Panc1 (cell line): Measurements from ENCODE around the gene UQCR11. TPM values are rescaled to one million over a fixed set of nuclear protein-coding genes. Genes with fewer than 3 reads are reported as not detected.
A peak's percentile ranks its signal among the peaks of the same experiment; 100 is the strongest.

Source experiments
- ATAC-seq: fragments of 200-7000 bp; cut with Tn5 transposase; 2 replicates; pipeline ENCODE4 v1.9.1; 2020; ENCODE audit warnings: mild to moderate bottlenecking, moderate library complexity
- BruUV-seq: library from RNA; stranded (reverse); fragments of 400-500 nt; replicated peaks from 2 replicates; lab custom pipeline; 2021; lab: Mats Ljungman, UMichigan
- CTCF ChIA-PET: fragments of 300-600 bp; sonication (Branson Sonifier 250); formaldehyde crosslinking; loops from one replicate; lab custom pipeline; 2022; ENCODE audit warnings: antibody characterized with exemption; lab: Charles Lee
- POLR2A ChIA-PET: fragments of 300-600 bp; sonication (Branson Sonifier 250); formaldehyde crosslinking; loops from one replicate; lab custom pipeline; 2022; ENCODE audit warnings: antibody characterized with exemption; lab: Charles Lee
- DNase-seq: peaks from one replicate; pipeline ENCODE4 v3.0.0-alpha.2; 2010; ENCODE audit warnings: low read depth, low spot score
- H3K27ac ChIP-seq: 2 replicates; pipeline ENCODE4 v1.5.1; 2011; ENCODE audit warnings: mild to moderate bottlenecking, low read length, inconsistent platforms
- H3K27me3 ChIP-seq: fragments of 200-500 bp; sonication (Bioruptor generic); 2 replicates; pipeline ENCODE4 v1.6.0; 2014; ENCODE audit warnings: low read length, inconsistent platforms; ENCODE audit not compliant: control insufficient read depth, insufficient read depth
- H3K36me3 ChIP-seq: fragments of 200-500 bp; sonication (Bioruptor generic); 2 replicates; pipeline ENCODE4 v1.5.1; 2014; ENCODE audit warnings: inconsistent platforms, mild to moderate bottlenecking, low read length, moderate library complexity; ENCODE audit not compliant: control insufficient read depth, insufficient read depth
- H3K4me1 ChIP-seq: 2 replicates; pipeline ENCODE4 v1.5.1; 2011; ENCODE audit warnings: inconsistent platforms, mild to moderate bottlenecking, low read length, moderate library complexity; ENCODE audit not compliant: control insufficient read depth, insufficient read depth
- H3K4me3 ChIP-seq, 2 experiments: 2 replicates each; pipeline ENCODE4 v1.5.1; 2011 to 2012; ENCODE audit warnings: low read depth in 2 of 2, low read length in 2 of 2, mild to moderate bottlenecking in 2 of 2, inconsistent platforms in 1 of 2, moderate library complexity in 1 of 2
- H3K9me3 ChIP-seq: fragments of 200-500 bp; sonication (Bioruptor generic); 2 replicates; pipeline ENCODE4 v1.5.1; 2014; ENCODE audit warnings: low read depth, mild to moderate bottlenecking, inconsistent platforms, low read length, moderate library complexity; ENCODE audit not compliant: control insufficient read depth, insufficient read depth
- CTCF ChIP-seq: fragments of 450-650 bp; IDR thresholded peaks from 2 replicates; pipeline ENCODE4 v1.5.1; 2017; ENCODE audit warnings: mild to moderate bottlenecking
- POLR2AphosphoS5 ChIP-seq: IDR thresholded peaks from 2 replicates; pipeline ENCODE4 v1.6.1; 2012; ENCODE audit warnings: mild to moderate bottlenecking, low read depth, low read length, moderate library complexity
- REST ChIP-seq, 2 experiments: IDR thresholded peaks; 2 replicates each; pipeline ENCODE4 v1.6.1; 2011 to 2012; ENCODE audit warnings: low read depth in 2 of 2, control low read depth in 1 of 2, low read length in 1 of 2, mild to moderate bottlenecking in 1 of 2, moderate library complexity in 1 of 2; ENCODE audit not compliant: insufficient read depth in 1 of 2
- SIN3A ChIP-seq: IDR thresholded peaks from 2 replicates; pipeline ENCODE4 v1.6.1; 2012; ENCODE audit warnings: low read depth, mild to moderate bottlenecking, low read length, moderate library complexity, borderline replicate concordance; ENCODE audit not compliant: insufficient read depth
- TCF7L2 ChIP-seq: IDR thresholded peaks from 2 replicates; pipeline ENCODE4 v1.6.1; 2011; ENCODE audit warnings: mild to moderate bottlenecking, low read depth, low read length, inconsistent platforms
- in situ Hi-C: cut with HindIII; loops from 2 replicates; pipeline ENCODE4 v1.10.0; 2016; ENCODE audit warnings: low sequenced_read_pairs, low pct_unique_long_range_greater_than_20kb
- intact Hi-C: fragments of 100-400 bp; cut with micrococcal nuclease; formaldehyde crosslinking; loops from one replicate; pipeline ENCODE4 v1.10.0; 2022; ENCODE audit not compliant: unreplicated experiment
- total RNA-seq: library from RNA; stranded (reverse); gene quantifications from one replicate; pipeline ENCODE4 v1.2.1, GENCODE V29; 2021; ENCODE audit not compliant: unreplicated experiment

UQCR11 gene
- total RNA-seq, 1 experiment from 2014 or later, result 300 TPM

DNA sequence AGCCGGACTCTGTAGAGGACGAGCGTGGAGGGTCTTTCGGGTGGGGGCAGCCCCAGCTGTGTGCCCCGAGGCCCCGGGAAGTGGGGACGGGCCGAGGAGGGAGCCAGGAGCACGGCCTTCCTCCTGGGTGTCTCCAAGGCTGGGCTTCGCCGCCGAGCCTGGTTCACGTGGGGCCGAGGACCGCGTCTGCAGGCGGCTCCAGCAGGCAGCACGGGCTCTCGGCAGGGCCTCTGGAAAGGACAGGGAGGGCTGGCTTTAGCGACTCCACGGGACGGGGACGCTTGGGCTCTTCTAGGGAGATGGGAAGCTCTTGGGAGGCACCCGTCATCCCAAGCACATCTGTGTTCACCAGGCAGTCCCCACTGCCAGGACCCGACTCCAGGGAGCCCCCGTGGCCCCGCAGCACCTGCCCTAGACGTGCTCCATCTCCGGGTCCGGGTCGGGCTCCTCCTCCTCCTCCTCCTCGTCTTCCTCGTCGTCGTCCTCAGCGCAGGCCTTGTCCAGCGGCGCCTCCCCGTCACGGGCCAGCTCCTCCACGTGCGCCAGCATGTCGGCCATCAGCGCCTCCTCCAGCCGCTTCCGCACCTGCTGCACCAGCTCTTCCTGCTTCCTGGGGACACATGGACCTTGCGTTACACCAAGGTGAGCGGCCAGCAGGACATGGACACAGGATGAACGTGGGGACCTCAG, 27.2 kb downstream of the UQCR11 start:
- Histone ChIP-seq H3K27ac (no peak overlapping the region), H3K27me3 (no peaks in the 10 kb centered on the region), H3K36me3 (no peaks in the 10 kb centered on the region), H3K4me3 (no peak overlapping the region), H3K4me1 (no peaks in the 10 kb centered on the region), H3K9me3 (no peaks in the 10 kb centered on the region)
- TSS peak; percentile 53 for BruUV-seq
- POLR2A ChIA-PET, result no interaction called here
- in situ Hi-C loops, result no loop called here
- DNase-seq (no peak), ATAC-seq (peak; percentile 18)
- TF ChIP-seq REST (IDR thresholded peaks at IDR 0.05; ENCODE audit: insufficient read depth in 1 of 2, low read depth in 2 of 2, low read length in 1 of 2), result no peak
- no peak for TF ChIP-seq POLR2AphosphoS5
- no peak for TF ChIP-seq CTCF
- TF ChIP-seq TCF7L2, result no peak
- TF ChIP-seq SIN3A, result no peak
- CTCF ChIA-PET, result no interaction called here
- intact Hi-C loops, result no loop called here

DNA sequence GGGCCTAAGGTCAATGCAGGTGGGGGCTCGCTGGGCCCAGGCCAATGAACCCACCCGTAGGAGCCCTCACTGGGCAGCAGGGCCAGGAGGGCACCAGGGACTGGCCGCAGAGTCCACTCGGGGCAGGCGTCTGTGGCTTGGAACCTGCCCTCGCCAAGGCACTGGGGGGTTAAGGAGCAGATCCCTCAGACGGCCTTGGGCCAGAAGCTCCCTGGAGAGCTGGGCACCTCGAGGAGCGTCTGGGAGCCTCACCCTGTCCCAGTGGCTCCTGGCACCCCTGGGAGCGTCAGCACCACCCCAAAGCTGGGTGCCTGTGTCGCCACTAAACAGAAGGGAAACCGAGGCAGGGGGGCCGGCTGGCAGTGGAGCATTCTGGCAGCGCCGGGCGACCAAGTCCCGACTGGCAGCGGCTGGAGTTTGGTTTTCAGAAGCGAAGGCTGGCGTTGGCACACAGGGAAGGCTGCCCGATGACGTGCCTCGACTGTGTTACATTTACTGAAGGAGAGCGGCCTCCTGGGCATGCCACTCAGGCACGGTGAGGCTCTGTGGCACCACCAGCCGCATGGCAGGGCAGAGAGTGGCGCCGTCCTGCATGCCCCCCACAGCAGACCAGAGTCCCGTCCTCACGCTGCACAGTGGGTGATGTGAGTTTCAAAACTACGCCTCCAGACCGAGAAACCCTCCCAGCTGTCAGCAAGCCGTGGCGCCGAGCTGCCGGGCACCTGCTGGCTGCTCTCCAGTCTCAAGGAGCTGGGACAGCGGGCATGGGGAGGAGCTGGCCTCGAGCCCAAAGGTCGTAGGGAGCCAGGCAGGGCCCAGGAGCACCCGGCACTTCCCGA, 28.0 kb downstream of the UQCR11 start:
- ChIA-PET POLR2A (no interaction called here), CTCF (no interaction called here)
- in situ Hi-C loops (no loop called here), intact Hi-C loops (no loop called here)
- no peak overlapping the region for H3K27ac ChIP-seq
- H3K9me3 ChIP-seq, result no peaks in the 10 kb centered on the region
- H3K4me3 ChIP-seq, result no peak overlapping the region
- DNase-seq (no peak), ATAC-seq (0 out of 2 replicates have a peak, but pooled peaks have one; percentile 8)
- BruUV-seq, result no TSS peak
- H3K27me3 ChIP-seq, result no peaks in the 10 kb centered on the region
- TF ChIP-seq SIN3A (no peak), TCF7L2 (no peak), REST (IDR thresholded peaks at IDR 0.05; ENCODE audit: insufficient read depth in 1 of 2, low read depth in 2 of 2, low read length in 1 of 2) (no peak), POLR2AphosphoS5 (no peak)
- H3K4me1 ChIP-seq, result no peaks in the 10 kb centered on the region
- no peaks in the 10 kb centered on the region for H3K36me3 ChIP-seq
